A549 (cell line): Measurements from ENCODE around the gene STK11IP. TPM values are rescaled to one million over a fixed set of nuclear protein-coding genes. Genes with fewer than 3 reads are reported as not detected.

Source experiments
- ATAC-seq, 2 experiments: fragments of 200-7000 bp in 1 of 2; fragments of >200 bp in 1 of 2; cut with Nextera tagmentation in 1 of 2; cut with Tn5 transposase in 1 of 2; 3 replicates each; pipeline versions ENCODE4 v1.8.0 to v1.9.1; 2018 to 2020; ENCODE audit warnings: mild to moderate bottlenecking in 1 of 2, moderate library complexity in 1 of 2
- CTCF ChIA-PET: fragments of 300-600 bp; sonication (Branson Sonifier 250); formaldehyde crosslinking; extraction: SDS; loops from one replicate; lab custom pipeline; 2021; ENCODE audit warnings: antibody characterized with exemption, inconsistent platforms; lab: Yijun Ruan, JAX
- POLR2A ChIA-PET: fragments of 350-600 bp; formaldehyde crosslinking; extraction: SDS; loops from one replicate; lab custom pipeline; 2021; ENCODE audit warnings: antibody characterized with exemption, inconsistent platforms; lab: Yijun Ruan, JAX
- DNase-seq, 2 experiments: peaks; one replicate each; pipeline versions ENCODE4 v3.0.0 to v3.0.0-alpha.2; 2011 to 2016; ENCODE audit warnings: low read depth in 1 of 2, low spot score in 1 of 2
- FAIRE-seq: peaks from 2 replicates; lab custom pipeline; 2011; peaks lifted over from hg19 to GRCh38; lab: Jason Lieb, UNC
- H3K27ac ChIP-seq, 2 experiments: fragments of >200 bp; sonication (Bioruptor Twin); formaldehyde crosslinking; 3 replicates each; pipeline ENCODE4 v1.5.1; 2016 to 2017
- H3K4me1 ChIP-seq: fragments of >200 bp; sonication (Bioruptor Twin); formaldehyde crosslinking; 3 replicates; pipeline ENCODE4 v1.6.1; 2016
- H3K4me2 ChIP-seq: fragments of >200 bp; sonication (Bioruptor Twin); formaldehyde crosslinking; 3 replicates; pipeline ENCODE4 v1.6.1; 2016
- H3K4me3 ChIP-seq: fragments of >200 bp; sonication (Bioruptor Twin); formaldehyde crosslinking; 3 replicates; pipeline ENCODE4 v1.5.1; 2016
- H3K9me3 ChIP-seq: fragments of >200 bp; sonication (Bioruptor Twin); formaldehyde crosslinking; 3 replicates; pipeline ENCODE4 v1.6.1; 2016
- CEBPB ChIP-seq, 2 experiments: fragments of >200 bp in 1 of 2; sonication (Bioruptor Twin) in 1 of 2; formaldehyde crosslinking in 1 of 2; IDR thresholded peaks; 2 replicates each; pipeline ENCODE4 v1.6.1; 2012 to 2016
- CHD4 ChIP-seq: fragments of 200-600 bp; sonication (generic); IDR thresholded peaks from 2 replicates; pipeline ENCODE4 v1.6.1; 2016; ENCODE audit warnings: antibody characterized with exemption, mild to moderate bottlenecking, borderline replicate concordance
- EHF ChIP-seq: fragments of 250-450 bp; sonication (Bioruptor Pico); IDR thresholded peaks from 2 replicates; pipeline ENCODE4 v1.5.0; 2020; ENCODE audit warnings: mild to moderate bottlenecking
- ESRRA ChIP-seq: fragments of 150-350 bp; IDR thresholded peaks from 2 replicates; pipeline ENCODE4 v1.6.1; 2014; ENCODE audit warnings: mild to moderate bottlenecking, low read length, borderline replicate concordance
- FOSB ChIP-seq: fragments of 250-450 bp; sonication (Bioruptor Pico); IDR thresholded peaks from 2 replicates; pipeline ENCODE4 v1.5.0; 2020; ENCODE audit warnings: mild to moderate bottlenecking, moderate library complexity
- FOSL2 ChIP-seq, 2 experiments: fragments of 450-650 bp in 1 of 2; fragments of >200 bp in 1 of 2; sonication (Bioruptor Twin) in 1 of 2; formaldehyde crosslinking; IDR thresholded peaks; 2 replicates each; pipeline versions ENCODE4 v1.5.0 to v1.6.1; 2016 to 2020; ENCODE audit warnings: mild to moderate bottlenecking in 1 of 2, moderate library complexity in 1 of 2
- HDAC2 ChIP-seq: fragments of 200-600 bp; sonication (generic); IDR thresholded peaks from 2 replicates; pipeline ENCODE4 v1.6.1; 2016
- HOXB13 ChIP-seq: fragments of 250-450 bp; sonication (Bioruptor Pico); IDR thresholded peaks from 2 replicates; pipeline ENCODE4 v1.5.0; 2020; ENCODE audit warnings: low read depth, mild to moderate bottlenecking, moderate library complexity
- KDM1A ChIP-seq: fragments of 200-600 bp; sonication (generic); IDR thresholded peaks from 2 replicates; pipeline ENCODE4 v1.6.1; 2016; ENCODE audit warnings: low read depth, mild to moderate bottlenecking
- MAFK ChIP-seq: fragments of 450-650 bp; IDR thresholded peaks from 2 replicates; pipeline ENCODE4 v1.6.1; 2014; ENCODE audit not compliant: partially characterized antibody
- MAZ ChIP-seq: fragments of 150-350 bp; IDR thresholded peaks from 2 replicates; pipeline ENCODE4 v1.6.1; 2014; ENCODE audit warnings: antibody characterized with exemption, low read depth, low read length, borderline replicate concordance
- NFE2L2 ChIP-seq: fragments of 150-350 bp; conservative IDR thresholded peaks from 2 replicates; pipeline ENCODE4 v1.6.1; 2014; ENCODE audit warnings: low read length
- NR3C1 ChIP-seq: fragments of >200 bp; sonication (Bioruptor Twin); formaldehyde crosslinking; IDR thresholded peaks from 3 replicates; pipeline ENCODE4 v1.6.1; 2017
- POLR2A ChIP-seq: IDR thresholded peaks from 2 replicates; pipeline ENCODE4 v1.6.1; 2012; ENCODE audit warnings: mild to moderate bottlenecking, low read length
- POLR2AphosphoS2 ChIP-seq: conservative IDR thresholded peaks from 2 replicates; pipeline ENCODE4 v1.6.1; 2012; ENCODE audit warnings: low read length, improper control_type of control experiment, inconsistent platforms
- RARB ChIP-seq: fragments of 250-450 bp; sonication (Bioruptor Pico); IDR thresholded peaks from 2 replicates; pipeline ENCODE4 v1.8.0; 2021; ENCODE audit warnings: mild to moderate bottlenecking, moderate library complexity
- RCOR1 ChIP-seq: fragments of 150-350 bp; IDR thresholded peaks from 2 replicates; pipeline ENCODE4 v1.6.1; 2014; ENCODE audit warnings: antibody characterized with exemption, low read length, low read depth
- RFX5 ChIP-seq: fragments of 450-650 bp; IDR thresholded peaks from 2 replicates; pipeline ENCODE4 v1.7.1; 2014; ENCODE audit warnings: antibody characterized with exemption, mild to moderate bottlenecking, moderate library complexity
- RNF2 ChIP-seq: fragments of 200-600 bp; sonication (generic); IDR thresholded peaks from 2 replicates; pipeline ENCODE4 v1.6.1; 2016; ENCODE audit warnings: low read depth, mild to moderate bottlenecking, antibody characterized with exemption, moderate library complexity, borderline replicate concordance
- SREBF2 ChIP-seq: fragments of 450-650 bp; IDR thresholded peaks from 2 replicates; pipeline ENCODE4 v1.6.1; 2014; ENCODE audit warnings: mild to moderate bottlenecking, moderate library complexity
- TP53 ChIP-seq: fragments of 250-450 bp; sonication (Bioruptor Pico); IDR thresholded peaks from 2 replicates; pipeline ENCODE4 v1.5.0; 2021; ENCODE audit warnings: mild to moderate bottlenecking, moderate library complexity
- ZC3H11A ChIP-seq: fragments of 450-650 bp; IDR thresholded peaks from 2 replicates; pipeline ENCODE4 v1.6.1; 2014; ENCODE audit warnings: antibody characterized with exemption, mild to moderate bottlenecking
- ZSCAN20 ChIP-seq: fragments of 250-450 bp; sonication (Bioruptor Pico); IDR thresholded peaks from 2 replicates; pipeline ENCODE4 v1.8.0; 2022; ENCODE audit warnings: mild to moderate bottlenecking, moderate library complexity
- WGBS: methylation state at CpG from one replicate; pipeline ENCODE4 v1.1.6; 2017; ENCODE audit errors: missing lambda C conversion rate; 5-methylcytosine and 5-hydroxymethylcytosine counted together
- polyA minus RNA-seq: library from RNA; depleted of rRNA, polyadenylated mRNA; stranded (reverse); fragments of >200 nt; gene quantifications from 2 replicates; pipeline ENCODE4 v1.2.3, GENCODE V29; 2011; rRNA and poly(A)+ RNA removed
- polyA plus RNA-seq, 4 experiments: library from polyadenylated mRNA; depleted of rRNA in 3 of 4; stranded (reverse); fragments of >200 nt; fragmentation: RNase III in 1 of 4; extraction: RNeasy Plus Mini Kit Qiagen cat#74134 plus additional on column Dnase treatment in 1 of 4; gene quantifications; 2 replicates in 3 of 4; 3 replicates in 1 of 4; pipeline ENCODE4 v1.2.3, GENCODE V29; 2011 to 2017
- TF ChIP-seq, protein P1 (sequence below): fragments of >200 bp; sonication (Bioruptor Twin); formaldehyde crosslinking; IDR thresholded peaks from 3 replicates; pipeline ENCODE4 v1.6.1; 2016
- TF ChIP-seq, protein P2 (sequence below): IDR thresholded peaks from 2 replicates; pipeline ENCODE4 v1.6.1; 2012
- TF ChIP-seq, protein P3 (sequence below): fragments of 150-350 bp; IDR thresholded peaks from 2 replicates; pipeline ENCODE4 v1.6.1; 2014; ENCODE audit warnings: low read depth, mild to moderate bottlenecking, low read length
- TF ChIP-seq, protein P4 (sequence below): IDR thresholded peaks from 2 replicates; pipeline ENCODE4 v1.6.1; 2012
- TF ChIP-seq, protein P5 (sequence below): fragments of 200-600 bp; sonication (generic); IDR thresholded peaks from 2 replicates; pipeline ENCODE4 v1.6.1; 2016; ENCODE audit warnings: antibody characterized with exemption, mild to moderate bottlenecking, moderate library complexity

Gene STK11IP, protein sequence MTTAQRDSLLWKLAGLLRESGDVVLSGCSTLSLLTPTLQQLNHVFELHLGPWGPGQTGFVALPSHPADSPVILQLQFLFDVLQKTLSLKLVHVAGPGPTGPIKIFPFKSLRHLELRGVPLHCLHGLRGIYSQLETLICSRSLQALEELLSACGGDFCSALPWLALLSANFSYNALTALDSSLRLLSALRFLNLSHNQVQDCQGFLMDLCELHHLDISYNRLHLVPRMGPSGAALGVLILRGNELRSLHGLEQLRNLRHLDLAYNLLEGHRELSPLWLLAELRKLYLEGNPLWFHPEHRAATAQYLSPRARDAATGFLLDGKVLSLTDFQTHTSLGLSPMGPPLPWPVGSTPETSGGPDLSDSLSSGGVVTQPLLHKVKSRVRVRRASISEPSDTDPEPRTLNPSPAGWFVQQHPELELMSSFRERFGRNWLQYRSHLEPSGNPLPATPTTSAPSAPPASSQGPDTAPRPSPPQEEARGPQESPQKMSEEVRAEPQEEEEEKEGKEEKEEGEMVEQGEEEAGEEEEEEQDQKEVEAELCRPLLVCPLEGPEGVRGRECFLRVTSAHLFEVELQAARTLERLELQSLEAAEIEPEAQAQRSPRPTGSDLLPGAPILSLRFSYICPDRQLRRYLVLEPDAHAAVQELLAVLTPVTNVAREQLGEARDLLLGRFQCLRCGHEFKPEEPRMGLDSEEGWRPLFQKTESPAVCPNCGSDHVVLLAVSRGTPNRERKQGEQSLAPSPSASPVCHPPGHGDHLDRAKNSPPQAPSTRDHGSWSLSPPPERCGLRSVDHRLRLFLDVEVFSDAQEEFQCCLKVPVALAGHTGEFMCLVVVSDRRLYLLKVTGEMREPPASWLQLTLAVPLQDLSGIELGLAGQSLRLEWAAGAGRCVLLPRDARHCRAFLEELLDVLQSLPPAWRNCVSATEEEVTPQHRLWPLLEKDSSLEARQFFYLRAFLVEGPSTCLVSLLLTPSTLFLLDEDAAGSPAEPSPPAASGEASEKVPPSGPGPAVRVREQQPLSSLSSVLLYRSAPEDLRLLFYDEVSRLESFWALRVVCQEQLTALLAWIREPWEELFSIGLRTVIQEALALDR
- polyA plus RNA-seq (2011; rRNA removed) (13.3 and 18.4 TPM in 2 replicates), polyA plus RNA-seq (2017; fragmentation: RNase III; extraction: RNeasy Plus Mini Kit Qiagen cat#74134 plus additional on column Dnase treatment) (15.4 to 21.2 TPM (median 18.8 TPM) in 3 replicates), polyA minus RNA-seq (25.5 and 39.6 TPM in 2 replicates)
- 15.2 and 19.4 TPM in 2 replicates for polyA plus RNA-seq (2012; cell fraction: cytosol; rRNA removed)
- polyA plus RNA-seq (2012; cell fraction: nucleus; rRNA removed): 110 and 137 TPM in 2 replicates

DNA sequence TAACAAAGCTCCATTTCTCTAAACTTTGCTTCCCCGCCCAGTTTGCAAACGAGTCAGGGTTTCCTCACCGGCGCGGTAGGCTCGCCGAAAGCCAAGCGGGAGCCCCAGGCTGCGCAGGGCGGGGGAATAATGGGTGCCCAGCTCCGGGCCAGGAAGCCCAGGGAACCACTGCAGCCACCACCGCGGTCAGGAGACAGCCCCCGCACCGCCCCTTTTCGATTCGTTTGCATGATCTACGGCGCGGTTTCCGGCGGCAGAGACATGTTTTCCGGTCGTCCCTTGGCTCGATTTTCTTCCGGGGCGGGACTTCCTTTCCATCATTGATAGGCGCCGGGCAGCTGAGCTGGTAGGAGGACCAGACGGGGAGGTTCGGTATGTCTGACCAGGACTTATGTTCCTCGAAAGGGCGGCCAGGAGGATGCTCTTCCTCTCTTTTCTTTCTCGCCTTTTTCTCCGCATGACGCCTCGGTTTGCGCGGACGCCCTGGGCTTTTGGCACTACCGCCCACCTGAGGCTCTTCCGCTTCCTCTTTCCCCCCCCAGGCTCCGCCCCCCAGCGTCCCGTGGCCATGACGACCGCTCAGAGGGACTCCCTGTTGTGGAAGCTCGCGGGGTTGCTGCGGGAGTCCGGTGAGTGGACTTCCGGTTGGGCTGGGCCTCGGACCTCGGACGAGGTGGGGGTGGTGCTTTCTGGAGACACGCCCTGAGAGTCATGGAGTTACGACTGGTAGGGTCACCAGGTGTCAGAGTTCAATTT lies at the start of gene STK11IP:
STK11IP (plus strand) TSS at position 306 of the 756 bp plus-strand sequence; CDS start at position 569, 263 bp downstream.
- Histone ChIP-seq H3K4me2 (peak within 1 kb of the TSS; percentile 95), H3K4me1 (peaks cover 11% of the 10 kb centered on the region; the same call in 2 of the 3 replicates), H3K9me3 (no peaks in the 10 kb centered on the region), H3K4me3 (peak within 1 kb of the TSS; percentile 71), H3K27ac (peak within 1 kb of the TSS; percentile 90 to 94)
- DNase-seq: peak; percentile 98 to 99
- CTCF ChIA-PET: interaction anchor here (1.1 to 4.3 kb wide), 7 partner anchors 29 to 69 kb away, joined by 3 to 18 read pairs (median 5); partner anchors contain the start of genes CHPF and TMEM198
- POLR2A ChIA-PET: interaction anchor here (0.6 to 2.3 kb wide), 13 partner anchors 21 to 210 kb away, joined by 3 to 19 read pairs (median 3); partner anchors contain the start of genes CHPF, DNPEP, GMPPA and INHA
- 2% methylated on average over 35 of the region's 57 CpGs for WGBS
- ATAC-seq: peak; percentile 96 to 97
- no peak for FAIRE-seq
- TF ChIP-seq RARB (CRISPR knock-in tag): no peak
- TF ChIP-seq TP53: no peak
- no peak for TF ChIP-seq RNF2
- TF ChIP-seq FOSB (CRISPR knock-in tag): no peak
- no peak for TF ChIP-seq NR3C1
- no peak for TF ChIP-seq HDAC2
- no peak for TF ChIP-seq FOSL2 (IDR thresholded peaks at IDR 0.05)
- TF ChIP-seq FOSL2 (CRISPR knock-in tag; IDR thresholded peaks at IDR 0.05): peak; percentile 32; the same call in 1 of the 2 replicates
- no peak; a peak in 1 of 4 replicates for TF ChIP-seq CEBPB (IDR thresholded peaks at IDR 0.05)
- TF ChIP-seq, protein P1, sequence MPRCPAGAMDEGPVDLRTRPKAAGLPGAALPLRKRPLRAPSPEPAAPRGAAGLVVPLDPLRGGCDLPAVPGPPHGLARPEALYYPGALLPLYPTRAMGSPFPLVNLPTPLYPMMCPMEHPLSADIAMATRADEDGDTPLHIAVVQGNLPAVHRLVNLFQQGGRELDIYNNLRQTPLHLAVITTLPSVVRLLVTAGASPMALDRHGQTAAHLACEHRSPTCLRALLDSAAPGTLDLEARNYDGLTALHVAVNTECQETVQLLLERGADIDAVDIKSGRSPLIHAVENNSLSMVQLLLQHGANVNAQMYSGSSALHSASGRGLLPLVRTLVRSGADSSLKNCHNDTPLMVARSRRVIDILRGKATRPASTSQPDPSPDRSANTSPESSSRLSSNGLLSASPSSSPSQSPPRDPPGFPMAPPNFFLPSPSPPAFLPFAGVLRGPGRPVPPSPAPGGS: peak; percentile 67; the same call in 2 of the 3 replicates
- TF ChIP-seq RFX5: no peak
- no peak for TF ChIP-seq CHD4
- TF ChIP-seq ESRRA: no peak
- TF ChIP-seq RCOR1: no peak
- TF ChIP-seq POLR2A: peak; percentile 93
- no peak for TF ChIP-seq EHF (CRISPR knock-in tag)
- TF ChIP-seq ZSCAN20 (CRISPR knock-in tag): no peak
- TF ChIP-seq, protein P2, sequence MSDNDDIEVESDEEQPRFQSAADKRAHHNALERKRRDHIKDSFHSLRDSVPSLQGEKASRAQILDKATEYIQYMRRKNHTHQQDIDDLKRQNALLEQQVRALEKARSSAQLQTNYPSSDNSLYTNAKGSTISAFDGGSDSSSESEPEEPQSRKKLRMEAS: peak; percentile 76
- TF ChIP-seq POLR2AphosphoS2: no peak
- no peak for TF ChIP-seq ZC3H11A
- TF ChIP-seq, protein P3, sequence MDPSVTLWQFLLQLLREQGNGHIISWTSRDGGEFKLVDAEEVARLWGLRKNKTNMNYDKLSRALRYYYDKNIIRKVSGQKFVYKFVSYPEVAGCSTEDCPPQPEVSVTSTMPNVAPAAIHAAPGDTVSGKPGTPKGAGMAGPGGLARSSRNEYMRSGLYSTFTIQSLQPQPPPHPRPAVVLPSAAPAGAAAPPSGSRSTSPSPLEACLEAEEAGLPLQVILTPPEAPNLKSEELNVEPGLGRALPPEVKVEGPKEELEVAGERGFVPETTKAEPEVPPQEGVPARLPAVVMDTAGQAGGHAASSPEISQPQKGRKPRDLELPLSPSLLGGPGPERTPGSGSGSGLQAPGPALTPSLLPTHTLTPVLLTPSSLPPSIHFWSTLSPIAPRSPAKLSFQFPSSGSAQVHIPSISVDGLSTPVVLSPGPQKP: peak; percentile 69; the same call in 1 of the 2 replicates
- no peak for TF ChIP-seq SREBF2
- no peak for TF ChIP-seq NFE2L2
- no peak for TF ChIP-seq MAFK
- no peak for TF ChIP-seq HOXB13 (CRISPR knock-in tag)
- TF ChIP-seq, protein P4, sequence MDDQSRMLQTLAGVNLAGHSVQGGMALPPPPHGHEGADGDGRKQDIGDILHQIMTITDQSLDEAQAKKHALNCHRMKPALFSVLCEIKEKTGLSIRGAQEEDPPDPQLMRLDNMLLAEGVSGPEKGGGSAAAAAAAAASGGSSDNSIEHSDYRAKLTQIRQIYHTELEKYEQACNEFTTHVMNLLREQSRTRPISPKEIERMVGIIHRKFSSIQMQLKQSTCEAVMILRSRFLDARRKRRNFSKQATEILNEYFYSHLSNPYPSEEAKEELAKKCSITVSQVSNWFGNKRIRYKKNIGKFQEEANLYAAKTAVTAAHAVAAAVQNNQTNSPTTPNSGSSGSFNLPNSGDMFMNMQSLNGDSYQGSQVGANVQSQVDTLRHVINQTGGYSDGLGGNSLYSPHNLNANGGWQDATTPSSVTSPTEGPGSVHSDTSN: peak; percentile 43
- TF ChIP-seq MAZ: peak; percentile 57; the same call in 1 of the 2 replicates
- TF ChIP-seq KDM1A: no peak
- TF ChIP-seq, protein P5, sequence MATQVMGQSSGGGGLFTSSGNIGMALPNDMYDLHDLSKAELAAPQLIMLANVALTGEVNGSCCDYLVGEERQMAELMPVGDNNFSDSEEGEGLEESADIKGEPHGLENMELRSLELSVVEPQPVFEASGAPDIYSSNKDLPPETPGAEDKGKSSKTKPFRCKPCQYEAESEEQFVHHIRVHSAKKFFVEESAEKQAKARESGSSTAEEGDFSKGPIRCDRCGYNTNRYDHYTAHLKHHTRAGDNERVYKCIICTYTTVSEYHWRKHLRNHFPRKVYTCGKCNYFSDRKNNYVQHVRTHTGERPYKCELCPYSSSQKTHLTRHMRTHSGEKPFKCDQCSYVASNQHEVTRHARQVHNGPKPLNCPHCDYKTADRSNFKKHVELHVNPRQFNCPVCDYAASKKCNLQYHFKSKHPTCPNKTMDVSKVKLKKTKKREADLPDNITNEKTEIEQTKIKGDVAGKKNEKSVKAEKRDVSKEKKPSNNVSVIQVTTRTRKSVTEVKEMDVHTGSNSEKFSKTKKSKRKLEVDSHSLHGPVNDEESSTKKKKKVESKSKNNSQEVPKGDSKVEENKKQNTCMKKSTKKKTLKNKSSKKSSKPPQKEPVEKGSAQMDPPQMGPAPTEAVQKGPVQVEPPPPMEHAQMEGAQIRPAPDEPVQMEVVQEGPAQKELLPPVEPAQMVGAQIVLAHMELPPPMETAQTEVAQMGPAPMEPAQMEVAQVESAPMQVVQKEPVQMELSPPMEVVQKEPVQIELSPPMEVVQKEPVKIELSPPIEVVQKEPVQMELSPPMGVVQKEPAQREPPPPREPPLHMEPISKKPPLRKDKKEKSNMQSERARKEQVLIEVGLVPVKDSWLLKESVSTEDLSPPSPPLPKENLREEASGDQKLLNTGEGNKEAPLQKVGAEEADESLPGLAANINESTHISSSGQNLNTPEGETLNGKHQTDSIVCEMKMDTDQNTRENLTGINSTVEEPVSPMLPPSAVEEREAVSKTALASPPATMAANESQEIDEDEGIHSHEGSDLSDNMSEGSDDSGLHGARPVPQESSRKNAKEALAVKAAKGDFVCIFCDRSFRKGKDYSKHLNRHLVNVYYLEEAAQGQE: peak; percentile 69
